Activated CD8-positive, alpha-beta memory T cell treated with anti-CD3 and anti-CD28 coated beads, Interleukin-2, amount 10 ng/mL, durations not matched to agents 7 days and 5 days (primary cell): ENCODE data around the gene BRD9. TPM values are rescaled to one million over a fixed set of nuclear protein-coding genes. Genes with fewer than 3 reads are reported as not detected.
"Not testable (repeated sequence)": the region's sequence is repeated elsewhere in the genome, so short reads cannot be mapped to it uniquely, and the experiment has no call there.

Experiments used
- ATAC-seq: fragments of 150-1000 bp; cut with Tn5 transposase; one replicate; pipeline ENCODE4 v1.10.0; 2021; ENCODE audit warnings: moderate library complexity
- CTCF ChIA-PET: fragments of 350-600 bp; sonication (Branson Sonifier 250); formaldehyde crosslinking; loops from one replicate; lab custom pipeline; 2021; ENCODE audit warnings: antibody characterized with exemption; lab: Charles Lee
- DNase-seq: peaks from one replicate; pipeline ENCODE4 v3.0.0-alpha.2; 2020
- H3K27ac Mint-ChIP-seq: one replicate; pipeline ENCODE4 v1.8.0; 2021; ENCODE audit warnings: mild to moderate bottlenecking, mixed read lengths
- H3K27me3 Mint-ChIP-seq: one replicate; pipeline ENCODE4 v1.8.0; 2021; ENCODE audit warnings: mixed read lengths
- H3K36me3 Mint-ChIP-seq: one replicate; pipeline ENCODE4 v1.8.0; 2021; ENCODE audit warnings: mild to moderate bottlenecking, mixed read lengths
- H3K4me1 Mint-ChIP-seq: one replicate; pipeline ENCODE4 v1.8.0; 2021; ENCODE audit warnings: mixed read lengths
- H3K4me3 Mint-ChIP-seq: one replicate; pipeline ENCODE4 v1.8.0; 2021; ENCODE audit warnings: mild to moderate bottlenecking, moderate library complexity, mixed read lengths
- H3K9me3 Mint-ChIP-seq: one replicate; pipeline ENCODE4 v1.8.0; 2022; ENCODE audit warnings: low read depth, mixed read lengths
- total RNA-seq, 2 experiments: library from RNA; stranded (reverse); gene quantifications; one replicate each; pipeline ENCODE4 v1.2.3, GENCODE V29; 2021

BRD9 gene
- total RNA-seq, 2 experiments from 2014 or later: 58.6 to 64.7 TPM

- Mint-ChIP-seq H3K36me3 (peaks cover 82% of the 10 kb centered on the region), H3K4me1 (peaks cover 32% of the 10 kb centered on the region), H3K27ac (no peak overlapping the region), H3K9me3 (peaks cover 10% of the 10 kb centered on the region), H3K4me3 (no peak overlapping the region), H3K27me3 (peaks cover 6% of the 10 kb centered on the region)
- CTCF ChIA-PET: interaction anchor here (1.4 kb wide), 1 partner anchor 15 kb away, joined by 3 read pairs; no protein-coding TSS in a partner anchor
- no peak for DNase-seq
- no peak for ATAC-seq
These were observed 5.8 kb downstream of the BRD9 start for GRCh38 chr5:886716-887325.

GRCh38 chr5:886036-886435 lies 6.6 kb downstream of the BRD9 start:
- CTCF ChIA-PET: interaction anchor here (1.4 kb wide), 1 partner anchor 15 kb away, joined by 3 read pairs; no protein-coding TSS in a partner anchor
- H3K4me1 Mint-ChIP-seq: peaks cover 31% of the 10 kb centered on the region

GRCh38 chr5:885529-885928 lies 7.1 kb downstream of the BRD9 start:
- peaks cover 10% of the 10 kb centered on the region for H3K9me3 Mint-ChIP-seq
- H3K4me1 Mint-ChIP-seq: peaks cover 27% of the 10 kb centered on the region
- peaks cover 85% of the 10 kb centered on the region for H3K36me3 Mint-ChIP-seq
- CTCF ChIA-PET: no interaction called here
- no peak overlapping the region for H3K27ac Mint-ChIP-seq
- ATAC-seq (no peak), DNase-seq (no peak)
- no peak overlapping the region for H3K4me3 Mint-ChIP-seq
- peaks cover 6% of the 10 kb centered on the region for H3K27me3 Mint-ChIP-seq

More at GRCh38 chr5:886036-886435, 6.6 kb downstream of the BRD9 start:
- DNase-seq (no peak), ATAC-seq (no peak)
- Mint-ChIP-seq H3K27ac (no peak overlapping the region), H3K4me3 (no peak overlapping the region), H3K27me3 (peaks cover 6% of the 10 kb centered on the region), H3K9me3 (peaks cover 10% of the 10 kb centered on the region), H3K36me3 (peaks cover 84% of the 10 kb centered on the region)

GRCh38 chr5:885127-885442 lies 7.5 kb downstream of the BRD9 start:
- CTCF ChIA-PET: no interaction called here
- H3K27ac Mint-ChIP-seq: no peak overlapping the region
- peaks cover 27% of the 10 kb centered on the region for H3K4me1 Mint-ChIP-seq
- peaks cover 10% of the 10 kb centered on the region for H3K9me3 Mint-ChIP-seq
- DNase-seq (no peak), ATAC-seq (no peak)
- H3K27me3 Mint-ChIP-seq: peaks cover 6% of the 10 kb centered on the region
- no peak overlapping the region for H3K4me3 Mint-ChIP-seq
- peaks cover 86% of the 10 kb centered on the region for H3K36me3 Mint-ChIP-seq

GRCh38 chr5:884345-885126 lies 8.1 kb downstream of the BRD9 start:
- DNase-seq: no peak
- peaks cover 82% of the 10 kb centered on the region for H3K36me3 Mint-ChIP-seq
- peaks cover 10% of the 10 kb centered on the region for H3K9me3 Mint-ChIP-seq
- no peak for ATAC-seq
- H3K4me1 Mint-ChIP-seq: peaks cover 24% of the 10 kb centered on the region
- peaks cover 6% of the 10 kb centered on the region for H3K27me3 Mint-ChIP-seq
- CTCF ChIA-PET: no interaction called here
- H3K4me3 Mint-ChIP-seq: no peak overlapping the region
- H3K27ac Mint-ChIP-seq: no peak overlapping the region

GRCh38 chr5:883475-884181 lies 9.0 kb downstream of the BRD9 start:
- peak overlapping the region; percentile 85 for H3K27ac Mint-ChIP-seq

GRCh38 chr5:882253-883183 lies 10.1 kb downstream of the BRD9 start:
- Mint-ChIP-seq H3K4me3 (peak overlapping the region; percentile 55), H3K36me3 (peaks cover 70% of the 10 kb centered on the region), H3K27me3 (peaks cover 6% of the 10 kb centered on the region), H3K4me1 (peaks cover 22% of the 10 kb centered on the region), H3K27ac (peak overlapping the region; percentile 85), H3K9me3 (peaks cover 10% of the 10 kb centered on the region)
- peak; percentile 40 for DNase-seq
- peak; percentile 17 for ATAC-seq
- CTCF ChIA-PET: no interaction called here

More at GRCh38 chr5:883475-884181, 9.0 kb downstream of the BRD9 start:
- H3K9me3 Mint-ChIP-seq: peaks cover 10% of the 10 kb centered on the region
- ATAC-seq: no peak
- CTCF ChIA-PET: no interaction called here
- no peak for DNase-seq
- peaks cover 23% of the 10 kb centered on the region for H3K4me1 Mint-ChIP-seq
- H3K4me3 Mint-ChIP-seq: no peak overlapping the region
- peaks cover 78% of the 10 kb centered on the region for H3K36me3 Mint-ChIP-seq
- peaks cover 6% of the 10 kb centered on the region for H3K27me3 Mint-ChIP-seq

- DNase-seq (no peak), ATAC-seq (no peak)
- Mint-ChIP-seq H3K27ac (peak overlapping the region; percentile 85), H3K9me3 (peaks cover 10% of the 10 kb centered on the region), H3K4me3 (no peak overlapping the region), H3K4me1 (peaks cover 22% of the 10 kb centered on the region), H3K36me3 (peaks cover 65% of the 10 kb centered on the region), H3K27me3 (peaks cover 6% of the 10 kb centered on the region)
- CTCF ChIA-PET: no interaction called here
These were observed 11.1 kb downstream of the BRD9 start for GRCh38 chr5:881551-881935.

GRCh38 chr5:880816-881550 lies 11.6 kb downstream of the BRD9 start:
- H3K9me3 Mint-ChIP-seq: peaks cover 10% of the 10 kb centered on the region
- H3K27me3 Mint-ChIP-seq: peaks cover 6% of the 10 kb centered on the region
- H3K4me3 Mint-ChIP-seq: no peak overlapping the region
- H3K4me1 Mint-ChIP-seq: peaks cover 22% of the 10 kb centered on the region
- DNase-seq (no peak), ATAC-seq (no peak)
- H3K36me3 Mint-ChIP-seq: peaks cover 63% of the 10 kb centered on the region
- CTCF ChIA-PET: no interaction called here
- H3K27ac Mint-ChIP-seq: peak overlapping the region; percentile 28

- CTCF ChIA-PET, DNase-seq, ATAC-seq, H3K27ac Mint-ChIP-seq, H3K4me3 Mint-ChIP-seq, H3K27me3 Mint-ChIP-seq: not testable (repeated sequence)
- Mint-ChIP-seq H3K36me3 (peaks cover 47% of the 10 kb centered on the region), H3K9me3 (peaks cover 10% of the 10 kb centered on the region), H3K4me1 (peaks cover 22% of the 10 kb centered on the region)
These were observed 13.9 kb downstream of the BRD9 start for GRCh38 chr5:878677-879076.

GRCh38 chr5:878125-878524 lies 14.5 kb downstream of the BRD9 start:
- Mint-ChIP-seq H3K9me3 (peaks cover 10% of the 10 kb centered on the region), H3K36me3 (peaks cover 41% of the 10 kb centered on the region), H3K4me3 (no peak overlapping the region), H3K4me1 (peaks cover 18% of the 10 kb centered on the region), H3K27me3 (peaks cover 6% of the 10 kb centered on the region), H3K27ac (no peak overlapping the region)
- ATAC-seq: no peak
- DNase-seq: no peak
- CTCF ChIA-PET: no interaction called here
